Measurements from ENCODE around the gene KIF12. TPM values are rescaled to one million over a fixed set of nuclear protein-coding genes. Genes with fewer than 3 reads are reported as not detected.

KIF12 gene
- total and polyA plus RNA-seq, 4 donors: 0.47 to 6.7 (median 4.8) TPM

DNA sequence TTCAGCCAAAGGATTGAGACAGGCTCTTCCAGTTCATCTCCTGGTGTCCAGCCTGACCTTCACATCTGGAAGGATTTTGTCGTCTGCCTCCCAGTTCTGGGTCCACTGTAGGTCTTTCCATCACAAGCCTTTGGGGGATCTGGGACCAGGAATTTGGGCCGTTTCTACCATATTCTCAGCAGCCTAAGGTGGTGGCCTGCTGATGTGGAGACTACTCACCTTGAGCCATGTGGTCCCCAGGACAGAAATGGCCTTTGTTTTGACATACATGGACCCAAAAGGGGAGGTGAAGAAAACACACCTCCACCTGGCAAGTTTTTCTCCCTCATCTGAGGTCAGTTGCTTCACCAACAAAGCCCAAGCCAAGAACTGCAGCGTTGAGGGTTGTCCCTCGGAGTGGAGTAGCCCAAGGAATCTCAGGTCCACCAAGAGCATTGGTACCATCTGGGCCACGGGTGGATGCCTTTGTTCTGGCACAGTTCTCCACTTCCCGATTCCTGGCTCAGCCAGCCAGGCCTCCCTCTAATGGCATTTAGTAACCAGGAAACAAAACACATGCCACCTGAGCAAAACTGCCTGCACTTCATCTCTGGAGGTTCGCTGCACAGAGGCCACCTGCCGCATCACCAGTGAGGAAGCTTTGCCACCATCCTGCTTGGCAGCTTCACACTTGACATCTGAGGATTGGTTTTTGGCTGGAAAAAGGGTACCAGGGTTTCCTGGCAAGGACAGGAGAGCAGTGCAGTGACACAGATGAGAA is 45.7 kb downstream of the KIF12 start:
- no peak for ATAC-seq (ENCODE audit: insufficient read depth, low FRiP score)
- H3K9ac ChIP-seq (ENCODE audit: insufficient read depth in 1 of 2, low read length in 2 of 2): no peak overlapping the region
- TF ChIP-seq, protein P1, sequence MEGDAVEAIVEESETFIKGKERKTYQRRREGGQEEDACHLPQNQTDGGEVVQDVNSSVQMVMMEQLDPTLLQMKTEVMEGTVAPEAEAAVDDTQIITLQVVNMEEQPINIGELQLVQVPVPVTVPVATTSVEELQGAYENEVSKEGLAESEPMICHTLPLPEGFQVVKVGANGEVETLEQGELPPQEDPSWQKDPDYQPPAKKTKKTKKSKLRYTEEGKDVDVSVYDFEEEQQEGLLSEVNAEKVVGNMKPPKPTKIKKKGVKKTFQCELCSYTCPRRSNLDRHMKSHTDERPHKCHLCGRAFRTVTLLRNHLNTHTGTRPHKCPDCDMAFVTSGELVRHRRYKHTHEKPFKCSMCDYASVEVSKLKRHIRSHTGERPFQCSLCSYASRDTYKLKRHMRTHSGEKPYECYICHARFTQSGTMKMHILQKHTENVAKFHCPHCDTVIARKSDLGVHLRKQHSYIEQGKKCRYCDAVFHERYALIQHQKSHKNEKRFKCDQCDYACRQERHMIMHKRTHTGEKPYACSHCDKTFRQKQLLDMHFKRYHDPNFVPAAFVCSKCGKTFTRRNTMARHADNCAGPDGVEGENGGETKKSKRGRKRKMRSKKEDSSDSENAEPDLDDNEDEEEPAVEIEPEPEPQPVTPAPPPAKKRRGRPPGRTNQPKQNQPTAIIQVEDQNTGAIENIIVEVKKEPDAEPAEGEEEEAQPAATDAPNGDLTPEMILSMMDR (IDR thresholded peaks at IDR 0.05; ENCODE audit: control extremely low read depth, extremely low read depth): no peak
- no peak overlapping the region for H3K4me3 ChIP-seq
- H3K4me1 ChIP-seq (ENCODE audit: control insufficient read depth in 5 of 5, insufficient read depth in 5 of 5, low read length in 5 of 5): no peaks in the 10 kb centered on the region
- H3K9me3 ChIP-seq (ENCODE audit: control insufficient read depth in 4 of 4, insufficient read depth in 3 of 4, low read length in 3 of 4): peaks cover 0 to 2% (median 0%) of the 10 kb centered on the region in 4 donors
- no peaks in the 10 kb centered on the region for H3K27me3 ChIP-seq (ENCODE audit: control insufficient read depth in 3 of 3, insufficient read depth in 3 of 3, low read length in 2 of 3)
- H3K36me3 ChIP-seq (ENCODE audit: control insufficient read depth in 4 of 4, insufficient read depth in 4 of 4, low read length in 4 of 4): peaks cover 0 to 42% (median 31%) of the 10 kb centered on the region in 4 donors
- no peak overlapping the region for H3K27ac ChIP-seq (ENCODE audit: low read depth in 1 of 2, low read length in 1 of 2)
- no peak for DNase-seq
- WGBS, 2 donors: 93 to 94% methylated on average over 8 of the region's 8 CpGs

DNA sequence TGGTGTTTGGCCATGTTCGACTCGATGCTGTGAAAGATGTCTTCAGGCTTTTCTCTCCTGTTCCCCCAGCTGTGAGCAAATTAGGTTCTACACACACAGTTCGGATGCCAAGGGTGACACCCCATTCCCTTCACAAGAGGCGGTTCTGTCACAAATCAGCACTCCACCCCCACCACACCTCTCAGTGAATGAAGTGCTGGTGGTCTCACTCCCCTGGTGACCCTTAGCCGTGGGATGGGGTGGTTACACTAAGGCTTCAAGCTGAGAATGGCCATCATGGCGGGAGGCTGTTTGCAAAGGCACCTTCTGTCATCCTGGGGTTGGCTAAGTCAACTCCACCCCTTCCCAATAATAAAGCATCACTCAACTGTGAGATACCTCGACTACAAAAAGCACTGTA is 47.4 kb downstream of the KIF12 start:
- H3K27me3 ChIP-seq (ENCODE audit: control insufficient read depth in 3 of 3, insufficient read depth in 3 of 3, low read length in 2 of 3): no peaks in the 10 kb centered on the region
- TF ChIP-seq, protein P1 (IDR thresholded peaks at IDR 0.05; ENCODE audit: control extremely low read depth, extremely low read depth): no peak
- DNase-seq: no peak

DNA sequence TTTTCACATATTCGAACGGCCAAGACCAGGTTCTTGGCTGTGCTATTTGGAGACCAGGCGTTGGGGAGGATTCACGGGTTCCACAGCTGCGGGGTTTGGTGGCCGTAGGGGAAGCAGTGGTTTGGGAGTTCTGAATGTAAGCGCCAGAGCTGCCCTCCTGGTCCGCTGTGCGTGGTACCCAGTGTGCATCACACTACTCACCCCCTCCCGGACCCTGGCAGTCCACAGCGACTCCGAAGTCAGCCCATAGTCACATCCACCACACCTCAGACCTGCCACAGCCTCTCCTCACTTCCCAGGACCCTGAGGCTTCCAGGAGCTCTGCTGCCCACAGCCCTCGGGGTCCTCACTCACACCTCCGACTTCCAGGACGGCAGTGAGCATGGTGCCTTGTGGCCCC is 47.8 kb downstream of the KIF12 start:
- peaks cover 0 to 49% (median 37%) of the 10 kb centered on the region in 4 donors for H3K36me3 ChIP-seq (ENCODE audit: control insufficient read depth in 4 of 4, insufficient read depth in 4 of 4, low read length in 4 of 4)
- ATAC-seq (ENCODE audit: insufficient read depth, low FRiP score) (no peak), DNase-seq (no peak)
- no peaks in the 10 kb centered on the region for H3K4me1 ChIP-seq (ENCODE audit: control insufficient read depth in 5 of 5, insufficient read depth in 5 of 5, low read length in 5 of 5)
- H3K4me3 ChIP-seq: no peak overlapping the region
- no peaks in the 10 kb centered on the region for H3K9me3 ChIP-seq (ENCODE audit: control insufficient read depth in 4 of 4, insufficient read depth in 3 of 4, low read length in 3 of 4)
- H3K27ac ChIP-seq (ENCODE audit: low read depth in 1 of 2, low read length in 1 of 2): no peak overlapping the region
- H3K27me3 ChIP-seq (ENCODE audit: control insufficient read depth in 3 of 3, insufficient read depth in 3 of 3, low read length in 2 of 3): no peaks in the 10 kb centered on the region
- WGBS, 2 donors: 95 to 98% methylated on average over 15 of the region's 15 CpGs
- TF ChIP-seq, protein P1 (IDR thresholded peaks at IDR 0.05; ENCODE audit: control extremely low read depth, extremely low read depth): no peak
- no peak overlapping the region for H3K9ac ChIP-seq (ENCODE audit: insufficient read depth in 1 of 2, low read length in 2 of 2)

More for the DNA sequence above, 47.4 kb downstream of the KIF12 start:
- 82 to 91% methylated on average over 7 of the region's 7 CpGs for WGBS, 2 donors
- H3K4me3 ChIP-seq: no peak overlapping the region
- H3K9me3 ChIP-seq (ENCODE audit: control insufficient read depth in 4 of 4, insufficient read depth in 3 of 4, low read length in 3 of 4): peaks cover 0 to 2% (median 0%) of the 10 kb centered on the region in 4 donors
- peaks cover 0 to 49% (median 38%) of the 10 kb centered on the region in 4 donors for H3K36me3 ChIP-seq (ENCODE audit: control insufficient read depth in 4 of 4, insufficient read depth in 4 of 4, low read length in 4 of 4)
- no peak overlapping the region for H3K9ac ChIP-seq (ENCODE audit: insufficient read depth in 1 of 2, low read length in 2 of 2)
- no peak overlapping the region for H3K27ac ChIP-seq (ENCODE audit: low read depth in 1 of 2, low read length in 1 of 2)
- no peaks in the 10 kb centered on the region for H3K4me1 ChIP-seq (ENCODE audit: control insufficient read depth in 5 of 5, insufficient read depth in 5 of 5, low read length in 5 of 5)
- no peak for ATAC-seq (ENCODE audit: insufficient read depth, low FRiP score)
